OCI-LY7 (cell line): ENCODE data around the gene LRAT. TPM values are rescaled to one million over a fixed set of nuclear protein-coding genes. Genes with fewer than 3 reads are reported as not detected.

Source experiments
- BruUV-seq: library from RNA; stranded (reverse); fragments of 400-500 nt; replicated peaks from 2 replicates; lab custom pipeline; 2021; lab: Mats Ljungman, UMichigan
- CTCF ChIA-PET: fragments of 300-600 bp; sonication (Branson Sonifier 250); formaldehyde crosslinking; loops from one replicate; lab custom pipeline; 2022; ENCODE audit warnings: antibody characterized with exemption; ENCODE audit not compliant: unreplicated experiment; lab: Charles Lee
- POLR2A ChIA-PET: fragments of 300-600 bp; sonication (Branson Sonifier 250); formaldehyde crosslinking; loops from one replicate; lab custom pipeline; 2022; ENCODE audit warnings: antibody characterized with exemption; lab: Charles Lee
- DNase-seq: peaks from one replicate; pipeline ENCODE4 v3.0.0-alpha.2; 2015; ENCODE audit warnings: low spot score
- H2AFZ ChIP-seq: fragments of 200-600 bp; sonication (generic), shearing (Covaris generic); 2 replicates; pipeline ENCODE4 v1.6.1; 2014; ENCODE audit warnings: mild to moderate bottlenecking, antibody characterized with exemption, low read length, moderate library complexity
- H3K27ac ChIP-seq: fragments of 200-600 bp; sonication (generic); 2 replicates; pipeline ENCODE4 v1.5.1; 2014; ENCODE audit warnings: mixed run types, low read depth, mild to moderate bottlenecking, moderate library complexity, low read length, inconsistent platforms; ENCODE audit not compliant: poor library complexity, severe bottlenecking
- H3K36me3 ChIP-seq: fragments of 200-600 bp; sonication (generic); 2 replicates; pipeline ENCODE4 v1.6.1; 2014; ENCODE audit warnings: mild to moderate bottlenecking, antibody characterized with exemption, low read length, moderate library complexity, mixed read lengths; ENCODE audit not compliant: insufficient read depth
- H3K4me1 ChIP-seq: fragments of 200-600 bp; sonication (generic); 2 replicates; pipeline ENCODE4 v1.5.1; 2014; ENCODE audit warnings: mild to moderate bottlenecking, low read length; ENCODE audit not compliant: insufficient read depth, poor library complexity, severe bottlenecking
- H3K4me2 ChIP-seq: fragments of 200-600 bp; sonication (generic); 2 replicates; pipeline ENCODE4 v1.6.1; 2014; ENCODE audit warnings: mild to moderate bottlenecking, low read length
- H3K4me3 ChIP-seq: fragments of 200-600 bp; sonication (generic); 2 replicates; pipeline ENCODE4 v1.5.1; 2014; ENCODE audit warnings: mild to moderate bottlenecking, low read depth, low read length; ENCODE audit not compliant: poor library complexity, severe bottlenecking
- H3K79me2 ChIP-seq: fragments of 200-600 bp; sonication (generic); 2 replicates; pipeline ENCODE4 v1.6.1; 2016; ENCODE audit warnings: low read depth, mild to moderate bottlenecking, low read length, moderate library complexity, mixed read lengths; ENCODE audit not compliant: insufficient read depth
- H3K9me2 ChIP-seq: fragments of 200-600 bp; sonication (generic); 2 replicates; pipeline ENCODE4 v1.6.1; 2016; ENCODE audit warnings: mild to moderate bottlenecking, low read length, mixed read lengths; ENCODE audit not compliant: insufficient read depth
- H3K9me3 ChIP-seq: fragments of 200-600 bp; sonication (generic); 2 replicates; pipeline ENCODE4 v1.6.1; 2014; ENCODE audit warnings: mild to moderate bottlenecking, mixed run types, low read length, mixed read lengths
- H4K20me1 ChIP-seq: fragments of 200-600 bp; sonication (generic); 2 replicates; pipeline ENCODE4 v1.6.1; 2014; ENCODE audit warnings: mild to moderate bottlenecking, antibody characterized with exemption, low read length, moderate library complexity, mixed read lengths; ENCODE audit not compliant: insufficient read depth
- CTCF ChIP-seq: fragments of 200-600 bp; sonication (generic); conservative IDR thresholded peaks from 2 replicates; pipeline ENCODE4 v1.5.1; 2014; ENCODE audit warnings: mild to moderate bottlenecking, antibody characterized with exemption, low read length, moderate library complexity, mixed read lengths
- EZH2phosphoT487 ChIP-seq: fragments of 200-600 bp; sonication (generic); IDR thresholded peaks from 2 replicates; pipeline ENCODE4 v1.6.1; 2018; ENCODE audit warnings: low read depth, borderline replicate concordance, mild to moderate bottlenecking, mixed run types, antibody characterized with exemption, low read length, moderate library complexity, mixed read lengths
- intact Hi-C: fragments of 100-400 bp; cut with micrococcal nuclease; formaldehyde crosslinking; loops from one replicate; pipeline ENCODE4 v1.10.0; 2022; ENCODE audit not compliant: unreplicated experiment
- total RNA-seq, 2 experiments: library from RNA; depleted of rRNA in 1 of 2; stranded (reverse); fragments of >200 nt in 1 of 2; shearing (Covaris generic) in 1 of 2; gene quantifications; 2 replicates each; pipeline ENCODE4 v1.2.3, GENCODE V29; 2014 to 2022

Gene LRAT
- total RNA-seq, 2 experiments from 2014 or later, result not detected

GRCh38 chr4:154720123-154720522 is 23.7 kb upstream of the LRAT start:
- no TSS peak for BruUV-seq
- no peak overlapping the region for H2AFZ ChIP-seq
- no peak for DNase-seq
- no peak overlapping the region for H3K4me3 ChIP-seq
- H3K27ac ChIP-seq, result no peak overlapping the region
- H3K4me1 ChIP-seq, result no peaks in the 10 kb centered on the region
- H3K36me3 ChIP-seq, result no peaks in the 10 kb centered on the region
- no peaks in the 10 kb centered on the region for H3K9me2 ChIP-seq
- no peaks in the 10 kb centered on the region for H3K9me3 ChIP-seq
- H4K20me1 ChIP-seq, result no peaks in the 10 kb centered on the region
- ChIA-PET POLR2A (no interaction called here), CTCF (no interaction called here)
- TF ChIP-seq EZH2phosphoT487 (no peak), CTCF (no peak)
- no peak overlapping the region for H3K4me2 ChIP-seq
- intact Hi-C loops, result no loop called here
- no peaks in the 10 kb centered on the region for H3K79me2 ChIP-seq

GRCh38 chr4:154720618-154721267 is 23.1 kb upstream of the LRAT start:
- H3K4me2 ChIP-seq, result no peak overlapping the region
- BruUV-seq, result no TSS peak

More at GRCh38 chr4:154720618-154721267, 23.1 kb upstream of the LRAT start:
- Histone ChIP-seq H2AFZ (no peak overlapping the region), H3K9me2 (no peaks in the 10 kb centered on the region), H3K9me3 (no peaks in the 10 kb centered on the region), H3K36me3 (no peaks in the 10 kb centered on the region), H3K4me3 (no peak overlapping the region), H4K20me1 (no peaks in the 10 kb centered on the region), H3K79me2 (no peaks in the 10 kb centered on the region), H3K4me1 (no peaks in the 10 kb centered on the region), H3K27ac (no peak overlapping the region)
- intact Hi-C loops, result no loop called here
- ChIA-PET CTCF (no interaction called here), POLR2A (interaction anchor here (0.6 kb wide), 1 partner anchor 169 kb away, joined by 3 read pairs; no protein-coding TSS in a partner anchor)
- DNase-seq, result no peak
- TF ChIP-seq CTCF, result no peak
- TF ChIP-seq EZH2phosphoT487, result no peak
